Heart left ventricle (tissue), 13 donors: Measurements from ENCODE around the gene GABPA.

Experiments used
- POLR2A ChIP-seq, 2 donors: fragments of 450-650 bp; IDR thresholded peaks; one replicate each; pipeline ENCODE4 v1.6.1; 2017; ENCODE audit warnings: antibody characterized with exemption in 2 of 2, mild to moderate bottlenecking in 2 of 2, moderate library complexity in 2 of 2
- TF ChIP-seq, protein P1 (sequence below), 12 donors: fragments of 200-600 bp; sonication (generic) in 4 of 12; IDR thresholded peaks; one replicate each; pipeline versions ENCODE4 v1.5.0 to v1.8.0; 2018 to 2022; ENCODE audit warnings: antibody characterized with exemption in 12 of 12, mild to moderate bottlenecking in 5 of 12
- donor health status: ischemic (EF 13 %, LVEDD 7.1; RV severe dilation, severe dysfunction).
- donor health status: DM: no; HTN: yes; CAD: no.
- donor health status: DM: no; HTN: no; CAD: no.
- donor health status: ischemic (EF 25% LVEDD 6.9; RV normal size, moderate dysfunction).
- donor health status: ischemic (EF 25% LVEDD 5.7; RV mildly dilated, moderate dysfunction).
- donor health status: ischemic (EF 35%, LVEDD 5.7; RV mildly dilated, moderate dysfunction).
- donor health status: nonischemic (EF 11% LVEDD 7.7; RV severe dilation, severe dysfunction).
- donor health status: DM: yes; HTN: yes; CAD: no.
- donor health status: PGD.
- donor health status: ischemic (EF 29% LVEDD 5.4; RV normal size, mild dysfunction).
- donor health status: nonischemic (EF 23%, LVEDD 6.1; RV moderate dilation, normal function).

DNA sequence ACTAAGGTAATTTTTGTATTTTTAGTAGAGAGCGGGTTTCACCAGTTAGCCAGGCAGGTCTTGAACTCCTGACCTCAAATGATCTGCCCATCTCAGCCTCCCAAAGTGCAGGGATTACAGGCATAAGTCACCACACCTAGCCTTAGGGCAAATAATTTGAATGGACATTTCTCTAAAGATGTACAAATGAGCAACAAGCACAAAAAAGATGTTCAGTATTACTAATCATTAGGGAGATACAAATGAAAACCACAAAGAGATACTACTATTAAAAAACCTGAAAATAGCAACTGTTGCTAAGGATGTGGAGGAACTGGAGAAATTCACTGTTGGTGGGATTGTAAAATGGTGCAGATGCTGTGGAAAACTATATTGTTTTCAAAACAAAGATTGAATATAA, 79.1 kb downstream of the GABPA start:
- TF ChIP-seq, protein P1, sequence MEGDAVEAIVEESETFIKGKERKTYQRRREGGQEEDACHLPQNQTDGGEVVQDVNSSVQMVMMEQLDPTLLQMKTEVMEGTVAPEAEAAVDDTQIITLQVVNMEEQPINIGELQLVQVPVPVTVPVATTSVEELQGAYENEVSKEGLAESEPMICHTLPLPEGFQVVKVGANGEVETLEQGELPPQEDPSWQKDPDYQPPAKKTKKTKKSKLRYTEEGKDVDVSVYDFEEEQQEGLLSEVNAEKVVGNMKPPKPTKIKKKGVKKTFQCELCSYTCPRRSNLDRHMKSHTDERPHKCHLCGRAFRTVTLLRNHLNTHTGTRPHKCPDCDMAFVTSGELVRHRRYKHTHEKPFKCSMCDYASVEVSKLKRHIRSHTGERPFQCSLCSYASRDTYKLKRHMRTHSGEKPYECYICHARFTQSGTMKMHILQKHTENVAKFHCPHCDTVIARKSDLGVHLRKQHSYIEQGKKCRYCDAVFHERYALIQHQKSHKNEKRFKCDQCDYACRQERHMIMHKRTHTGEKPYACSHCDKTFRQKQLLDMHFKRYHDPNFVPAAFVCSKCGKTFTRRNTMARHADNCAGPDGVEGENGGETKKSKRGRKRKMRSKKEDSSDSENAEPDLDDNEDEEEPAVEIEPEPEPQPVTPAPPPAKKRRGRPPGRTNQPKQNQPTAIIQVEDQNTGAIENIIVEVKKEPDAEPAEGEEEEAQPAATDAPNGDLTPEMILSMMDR (IDR thresholded peaks at IDR 0.05): no peak
- no peak for TF ChIP-seq POLR2A (IDR thresholded peaks at IDR 0.05)
